Karpas-422 (cell line): Measurements from ENCODE around the gene PLCB3. TPM values are rescaled to one million over a fixed set of nuclear protein-coding genes. Genes with fewer than 3 reads are reported as not detected.
A peak's percentile ranks its signal among the peaks of the same experiment; 100 is the strongest.
"Not testable (repeated sequence)": the region's sequence is repeated elsewhere in the genome, so short reads cannot be mapped to it uniquely, and the experiment has no call there.

Experiments used
- DNase-seq: peaks from one replicate; pipeline ENCODE4 v3.0.0-alpha.2; 2015
- H2AFZ ChIP-seq: fragments of 200-600 bp; sonication (generic); 2 replicates; pipeline ENCODE4 v1.6.1; 2014; ENCODE audit warnings: antibody characterized with exemption, low read length, mixed read lengths
- H3K27ac ChIP-seq: fragments of 200-600 bp; sonication (generic); 2 replicates; pipeline ENCODE4 v1.5.1; 2014; ENCODE audit warnings: mild to moderate bottlenecking, low read length, moderate library complexity
- H3K27me3 ChIP-seq: fragments of 200-600 bp; sonication (generic); 2 replicates; pipeline ENCODE4 v1.6.1; 2014; ENCODE audit warnings: low read length, mixed read lengths
- H3K36me3 ChIP-seq: fragments of 200-600 bp; sonication (generic); 2 replicates; pipeline ENCODE4 v1.6.1; 2014; ENCODE audit warnings: low read length, mixed read lengths; ENCODE audit not compliant: insufficient read depth
- H3K4me1 ChIP-seq: fragments of 200-600 bp; sonication (generic); 2 replicates; pipeline ENCODE4 v1.6.1; 2014; ENCODE audit warnings: mild to moderate bottlenecking, low read length, mixed read lengths
- H3K4me2 ChIP-seq: fragments of 200-600 bp; sonication (generic); 2 replicates; pipeline ENCODE4 v1.6.1; 2014; ENCODE audit warnings: low read length, low read depth, mild to moderate bottlenecking; ENCODE audit not compliant: poor library complexity, severe bottlenecking
- H3K4me3 ChIP-seq: fragments of 200-600 bp; sonication (generic); 2 replicates; pipeline ENCODE4 v1.5.1; 2014; ENCODE audit warnings: mild to moderate bottlenecking, antibody characterized with exemption, low read length, mixed read lengths
- H3K79me2 ChIP-seq: fragments of 200-600 bp; sonication (generic); 2 replicates; pipeline ENCODE4 v1.6.1; 2014; ENCODE audit warnings: mild to moderate bottlenecking, low read length, mixed read lengths
- H3K9ac ChIP-seq: fragments of 200-600 bp; sonication (generic); 2 replicates; pipeline ENCODE4 v1.6.0; 2014; ENCODE audit warnings: low read length
- H3K9me2 ChIP-seq: fragments of 200-600 bp; sonication (generic), shearing (Covaris generic); replicated peaks from 2 replicates; pipeline ENCODE4 v1.6.0; 2014; ENCODE audit warnings: mild to moderate bottlenecking, low read length, moderate library complexity; ENCODE audit not compliant: insufficient read depth
- H3K9me3 ChIP-seq: fragments of 300-700, 200-600 bp; sonication (generic); 2 replicates; pipeline ENCODE4 v1.6.1; 2014; ENCODE audit warnings: low read length, mixed read lengths
- H4K20me1 ChIP-seq: fragments of 200-600 bp; sonication (generic); 2 replicates; pipeline ENCODE4 v1.6.1; 2014; ENCODE audit warnings: mild to moderate bottlenecking, antibody characterized with exemption, low read length, low read depth; ENCODE audit not compliant: insufficient read depth
- total RNA-seq: library from RNA; depleted of rRNA; stranded (reverse); fragments of >200 nt; shearing (Covaris generic); gene quantifications from 2 replicates; pipeline ENCODE4 v1.2.3, GENCODE V29; 2014; ENCODE audit warnings: low replicate concordance

Gene PLCB3
- total RNA-seq, 1 experiment from 2014 or later: 5.7 TPM

- H3K4me3 ChIP-seq: peak overlapping the region; percentile 93; the same call in 1 of the 2 replicates
- H3K9me2 ChIP-seq: no peaks in the 10 kb centered on the region
- peak overlapping the region; percentile 94 for H3K9ac ChIP-seq
- H3K79me2 ChIP-seq: peaks cover 25% of the 10 kb centered on the region
- H3K9me3 ChIP-seq: no peaks in the 10 kb centered on the region
- no peak overlapping the region for H3K27ac ChIP-seq
- H3K36me3 ChIP-seq: peaks cover 5% of the 10 kb centered on the region; the same call in 1 of the 2 replicates
- peaks cover 44% of the 10 kb centered on the region for H3K4me1 ChIP-seq
- no peak for DNase-seq
- H3K4me2 ChIP-seq: peak overlapping the region; percentile 96
- H2AFZ ChIP-seq: no peak overlapping the region
- no peaks in the 10 kb centered on the region for H3K27me3 ChIP-seq
- 0 out of 2 replicates have a peak, but pooled peaks cover 5% of the 10 kb centered on the region for H4K20me1 ChIP-seq
Observed at GRCh38 chr11:64314805-64315561, 63.7 kb downstream of the PLCB3 start.

DNA sequence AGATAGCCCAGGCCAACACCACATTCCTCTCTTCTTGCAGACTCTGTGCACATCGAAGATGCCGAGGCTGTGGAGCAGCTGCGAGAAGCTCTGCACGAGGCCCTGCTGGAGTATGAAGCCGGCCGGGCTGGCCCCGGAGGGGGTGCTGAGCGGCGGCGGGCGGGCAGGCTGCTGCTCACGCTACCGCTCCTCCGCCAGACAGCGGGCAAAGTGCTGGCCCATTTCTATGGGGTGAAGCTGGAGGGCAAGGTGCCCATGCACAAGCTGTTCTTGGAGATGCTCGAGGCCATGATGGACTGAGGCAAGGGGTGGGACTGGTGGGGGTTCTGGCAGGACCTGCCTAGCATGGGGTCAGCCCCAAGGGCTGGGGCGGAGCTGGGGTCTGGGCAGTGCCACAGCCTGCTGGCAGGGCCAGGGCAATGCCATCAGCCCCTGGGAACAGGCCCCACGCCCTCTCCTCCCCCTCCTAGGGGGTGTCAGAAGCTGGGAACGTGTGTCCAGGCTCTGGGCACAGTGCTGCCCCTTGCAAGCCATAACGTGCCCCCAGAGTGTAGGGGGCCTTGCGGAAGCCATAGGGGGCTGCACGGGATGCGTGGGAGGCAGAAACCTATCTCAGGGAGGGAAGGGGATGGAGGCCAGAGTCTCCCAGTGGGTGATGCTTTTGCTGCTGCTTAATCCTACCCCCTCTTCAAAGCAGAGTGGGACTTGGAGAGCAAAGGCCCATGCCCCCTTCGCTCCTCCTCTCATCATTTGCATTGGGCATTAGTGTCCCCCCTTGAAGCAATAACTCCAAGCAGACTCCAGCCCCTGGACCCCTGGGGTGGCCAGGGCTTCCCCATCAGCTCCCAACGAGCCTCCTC, 64.6 kb downstream of the PLCB3 start:
- H3K27ac ChIP-seq: peak overlapping the region; percentile 81
- DNase-seq: not testable (repeated sequence)

DNA sequence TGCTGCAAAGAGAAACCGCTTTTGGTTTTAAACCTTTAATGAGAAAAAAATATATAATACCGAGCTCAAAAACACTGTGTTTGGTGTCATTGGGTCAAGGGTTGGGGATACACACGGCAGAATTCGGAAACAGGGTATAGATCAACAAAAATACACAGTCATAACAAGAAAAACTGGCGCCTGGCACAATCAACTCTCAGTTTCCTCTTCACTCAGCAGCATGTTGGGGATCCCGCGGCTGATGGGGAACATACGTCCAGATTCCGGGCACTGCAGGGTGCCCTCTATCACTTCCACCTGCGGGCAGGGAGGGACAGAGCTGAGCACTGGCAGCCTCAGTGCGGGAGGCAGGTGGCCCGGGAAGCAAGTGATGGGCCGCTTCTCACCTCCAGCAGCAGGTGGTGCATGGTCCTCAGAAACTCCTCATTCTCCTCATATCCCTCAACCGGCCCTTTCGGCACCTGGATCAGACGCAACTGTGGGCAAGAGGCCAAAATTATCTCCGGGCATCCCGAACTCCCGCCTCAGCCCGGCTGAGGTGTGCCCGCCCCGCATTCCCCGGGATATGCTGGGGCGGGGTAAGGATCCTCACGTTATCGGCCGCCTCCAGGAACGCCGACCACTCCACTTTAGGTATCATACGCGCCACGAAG, 65.5 kb downstream of the PLCB3 start:
- H3K9me2 ChIP-seq: no peaks in the 10 kb centered on the region
- H3K4me2 ChIP-seq: peak overlapping the region; percentile 96
- H3K27ac ChIP-seq: peak overlapping the region; percentile 81
- peaks cover 44% of the 10 kb centered on the region for H3K4me1 ChIP-seq
- DNase-seq: peak; percentile 78
- peaks cover 21% of the 10 kb centered on the region for H3K79me2 ChIP-seq
- H3K4me3 ChIP-seq: peak overlapping the region; percentile 93
- no peaks in the 10 kb centered on the region for H3K9me3 ChIP-seq
- peak overlapping the region; percentile 94 for H3K9ac ChIP-seq
- no peaks in the 10 kb centered on the region for H3K27me3 ChIP-seq
- H2AFZ ChIP-seq: no peak overlapping the region
- 0 out of 2 replicates have a peak, but pooled peaks cover 5% of the 10 kb centered on the region for H4K20me1 ChIP-seq
- H3K36me3 ChIP-seq: peaks cover 11% of the 10 kb centered on the region; the same call in 1 of the 2 replicates

More for the DNA sequence above, 64.6 kb downstream of the PLCB3 start:
- Histone ChIP-seq H3K79me2 (peaks cover 24% of the 10 kb centered on the region), H3K4me1 (peaks cover 44% of the 10 kb centered on the region), H3K4me3 (peak overlapping the region; percentile 93), H3K4me2 (peak overlapping the region; percentile 96), H3K36me3 (peaks cover 11% of the 10 kb centered on the region; the same call in 1 of the 2 replicates), H3K9ac (peak overlapping the region; percentile 94)
- H2AFZ ChIP-seq, H3K9me2 ChIP-seq, H3K27me3 ChIP-seq, H4K20me1 ChIP-seq, H3K9me3 ChIP-seq: not testable (repeated sequence)

- H4K20me1 ChIP-seq: 0 out of 2 replicates have a peak, but pooled peaks cover 5% of the 10 kb centered on the region
- H3K36me3 ChIP-seq: peaks cover 11% of the 10 kb centered on the region; the same call in 1 of the 2 replicates
Observed at GRCh38 chr11:64317325-64317960, 66.1 kb downstream of the PLCB3 start, which contains the start of gene TRMT112. Gene TRMT112 (minus strand): TSS chr11:64317559. CDS start chr11:64317526, 33 bp downstream.

DNA sequence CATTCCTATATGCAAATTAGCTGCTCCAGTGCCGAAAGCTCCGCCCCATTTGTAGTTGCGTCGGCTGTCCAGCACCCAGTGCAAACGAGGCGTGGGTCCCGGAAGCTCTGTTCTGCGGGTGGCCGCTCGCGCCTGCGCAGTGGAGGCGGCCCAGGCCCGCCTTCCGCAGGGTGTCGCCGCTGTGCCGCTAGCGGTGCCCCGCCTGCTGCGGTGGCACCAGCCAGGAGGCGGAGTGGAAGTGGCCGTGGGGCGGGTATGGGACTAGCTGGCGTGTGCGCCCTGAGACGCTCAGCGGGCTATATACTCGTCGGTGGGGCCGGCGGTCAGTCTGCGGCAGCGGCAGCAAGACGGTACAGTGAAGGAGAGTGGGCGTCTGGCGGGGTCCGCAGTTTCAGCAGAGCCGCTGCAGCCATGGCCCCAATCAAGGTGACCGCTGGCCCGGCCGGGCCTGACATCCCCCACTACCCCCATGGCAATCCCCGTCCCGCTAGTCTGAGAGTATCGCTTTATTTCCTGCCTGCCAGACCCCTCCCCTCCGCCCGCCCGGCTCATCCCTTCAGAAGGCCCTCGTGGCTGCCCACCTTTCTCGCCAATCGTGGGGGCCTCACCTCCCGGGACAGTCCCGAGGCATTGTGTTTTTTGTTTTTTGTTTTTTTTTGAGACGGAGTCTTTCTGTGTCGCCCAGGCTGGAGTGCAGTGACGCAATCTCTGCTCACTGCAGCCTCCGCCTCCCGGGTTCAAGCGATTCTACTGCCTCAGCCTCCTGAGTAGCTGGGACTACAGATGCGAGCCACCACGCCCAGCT, 66.8 kb downstream of the PLCB3 start, which contains the start of gene PRDX5:
Gene PRDX5, plus strand, starts transcription at position 161 of the 805 bp plus-strand sequence. Its CDS starts 95 bp downstream, at position 256.
- H3K9ac ChIP-seq: peak within 1 kb of the TSS; percentile 99
- 0 out of 2 replicates have a peak, but pooled peaks cover 5% of the 10 kb centered on the region for H4K20me1 ChIP-seq
- peak within 1 kb of the TSS; percentile 96 for H3K4me2 ChIP-seq
- peaks cover 11% of the 10 kb centered on the region; the same call in 1 of the 2 replicates for H3K36me3 ChIP-seq
- peaks cover 14% of the 10 kb centered on the region for H3K79me2 ChIP-seq
- H2AFZ ChIP-seq: no peak within 1 kb of the TSS
- H3K4me3 ChIP-seq: peak within 1 kb of the TSS; percentile 93
- no peaks in the 10 kb centered on the region for H3K9me2 ChIP-seq
- no peaks in the 10 kb centered on the region for H3K27me3 ChIP-seq
- peaks cover 38% of the 10 kb centered on the region for H3K4me1 ChIP-seq
- peak; percentile 98 for DNase-seq
- H3K27ac ChIP-seq: peak within 1 kb of the TSS; percentile 81
- H3K9me3 ChIP-seq: no peaks in the 10 kb centered on the region

More at GRCh38 chr11:64317325-64317960, 66.1 kb downstream of the PLCB3 start, which contains the start of gene TRMT112:
- peak within 1 kb of the TSS; percentile 96 for H3K4me2 ChIP-seq
- peaks cover 21% of the 10 kb centered on the region for H3K79me2 ChIP-seq
- H3K4me3 ChIP-seq: peak within 1 kb of the TSS; percentile 93
- H3K9me2 ChIP-seq: no peaks in the 10 kb centered on the region
- H3K9me3 ChIP-seq: no peaks in the 10 kb centered on the region
- H3K9ac ChIP-seq: peak within 1 kb of the TSS; percentile 99
- H3K27me3 ChIP-seq: no peaks in the 10 kb centered on the region
- DNase-seq: peak; percentile 99
- no peak within 1 kb of the TSS for H2AFZ ChIP-seq
- H3K27ac ChIP-seq: peak within 1 kb of the TSS; percentile 81
- peaks cover 44% of the 10 kb centered on the region for H3K4me1 ChIP-seq
